Activated CD4-positive, alpha-beta T cell treated with anti-CD3 and anti-CD28 coated beads, Interleukin-10, Interleukin-2, amounts not matched to agents 100 ng/mL and 50 ng/mL, durations not matched to agents 16 hours and 8 hours (primary cell): ENCODE measurements around the gene DEPDC5.
"Not testable (repeated sequence)": the region's sequence is repeated elsewhere in the genome, so short reads cannot be mapped to it uniquely, and the experiment has no call there.

Experiments
- DNase-seq: peaks from one replicate; pipeline ENCODE4 v3.0.0-alpha.2; 2020

DEPDC5 gene

DNA sequence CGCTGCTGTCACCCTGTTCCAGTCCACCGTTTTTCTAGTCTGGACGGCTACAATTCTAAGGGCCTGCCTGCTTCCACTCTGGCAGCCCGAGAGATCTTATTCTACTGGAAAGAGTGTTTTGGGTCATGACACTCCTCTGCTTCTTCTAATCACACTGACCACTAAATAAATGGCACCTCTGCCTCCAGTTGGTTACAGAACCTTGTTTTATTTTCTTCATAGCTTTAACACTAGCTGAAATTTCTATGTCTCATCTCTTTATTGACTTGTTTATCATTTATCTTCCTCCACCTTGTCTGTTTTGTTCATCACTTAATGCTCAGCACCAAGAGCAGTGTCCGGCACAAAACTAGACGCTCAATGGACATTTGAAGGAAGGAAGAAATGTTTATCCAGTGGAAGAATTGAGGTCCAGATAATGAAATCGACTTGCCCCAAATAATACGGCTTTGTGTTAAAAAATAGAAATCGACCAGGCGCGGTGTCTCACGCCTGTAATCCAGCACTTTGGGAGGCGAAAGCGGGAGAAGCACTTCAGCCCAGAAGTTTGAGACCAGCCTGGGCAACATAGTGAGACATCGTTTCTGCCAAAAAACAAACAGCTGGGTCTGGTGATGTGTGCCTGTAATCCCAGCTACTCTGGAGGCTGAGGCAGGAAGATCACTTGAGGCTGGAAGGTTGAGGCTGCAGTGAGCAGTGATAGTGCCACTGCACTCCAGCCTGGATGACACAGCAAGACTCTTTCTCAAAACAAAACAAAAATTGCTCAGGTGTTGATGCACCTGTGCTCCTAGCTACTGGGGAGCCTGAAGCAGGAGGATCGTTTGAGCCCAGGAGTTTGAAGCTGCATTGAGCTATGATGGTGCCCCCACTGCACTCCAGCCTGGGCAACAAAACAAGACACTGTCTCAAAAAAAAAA lies 3.2 kb upstream of the DEPDC5 start:
- no peak for DNase-seq

DNA sequence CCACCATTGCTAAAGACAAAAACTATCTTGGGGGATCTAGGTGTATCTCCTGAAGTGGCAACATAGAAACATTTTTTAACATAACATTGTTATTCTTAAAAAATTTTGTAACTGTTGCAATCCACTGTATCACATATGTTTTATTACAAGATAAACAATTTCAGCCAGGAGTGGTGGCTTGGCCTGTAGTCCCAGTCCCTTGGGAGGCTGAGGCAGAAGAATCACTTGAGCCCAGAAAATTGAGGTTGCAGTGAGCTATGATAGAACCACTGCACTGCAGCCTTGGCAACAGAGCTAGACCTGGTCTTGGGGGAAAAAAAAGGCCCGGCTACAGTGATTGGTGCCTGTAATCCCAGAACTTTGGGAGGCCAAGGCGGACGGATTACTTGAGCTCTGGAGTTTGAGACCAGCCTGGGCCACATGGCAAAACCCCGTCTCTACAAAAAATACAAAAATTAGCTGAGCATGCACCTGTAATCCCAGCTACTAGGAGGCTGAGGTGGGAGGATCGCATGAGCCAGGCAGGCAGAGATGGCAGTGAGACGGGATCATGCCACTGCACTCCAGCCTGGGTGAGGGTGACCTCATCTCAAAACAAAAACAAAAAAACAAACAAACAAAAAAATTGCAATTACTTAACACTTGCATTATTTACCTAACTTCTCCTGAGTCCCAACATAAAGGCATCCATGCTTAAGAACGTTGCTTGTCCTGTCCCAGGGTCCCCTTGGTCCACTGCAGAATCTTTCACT lies 1.5 kb upstream of the DEPDC5 start:
- DNase-seq = no peak

DNA sequence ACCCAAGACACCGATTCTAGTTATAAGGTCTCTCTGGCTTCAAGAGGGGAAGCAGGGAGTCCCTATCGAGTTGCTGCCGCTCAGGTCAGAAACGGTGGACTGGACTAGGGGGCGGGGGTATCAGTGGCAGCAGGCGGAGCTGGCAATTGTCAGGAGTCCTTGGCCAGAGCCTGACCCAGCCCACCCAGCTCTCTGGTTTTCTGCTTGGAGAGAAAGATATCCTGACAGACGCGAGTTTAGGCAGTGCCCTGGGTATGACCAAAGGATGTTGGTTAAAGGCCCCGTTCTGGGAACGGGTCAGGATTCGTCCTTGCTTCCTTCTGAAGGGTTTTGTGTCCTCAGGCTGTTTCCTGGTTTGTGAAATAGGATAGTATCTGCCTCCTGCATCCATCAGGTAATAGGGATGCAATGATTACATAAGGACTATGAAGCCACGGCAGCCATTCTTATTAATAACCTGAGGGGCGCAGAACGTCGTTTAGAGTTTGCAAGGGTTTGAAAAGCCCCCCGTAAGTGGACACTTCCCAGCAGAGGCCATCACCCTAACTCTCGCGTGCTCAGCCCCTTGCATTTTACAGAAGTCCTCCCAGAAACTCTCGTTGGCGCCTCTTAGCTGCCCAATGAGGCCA lies 700 bp upstream of the DEPDC5 start:
- DNase-seq = no peak

DNA sequence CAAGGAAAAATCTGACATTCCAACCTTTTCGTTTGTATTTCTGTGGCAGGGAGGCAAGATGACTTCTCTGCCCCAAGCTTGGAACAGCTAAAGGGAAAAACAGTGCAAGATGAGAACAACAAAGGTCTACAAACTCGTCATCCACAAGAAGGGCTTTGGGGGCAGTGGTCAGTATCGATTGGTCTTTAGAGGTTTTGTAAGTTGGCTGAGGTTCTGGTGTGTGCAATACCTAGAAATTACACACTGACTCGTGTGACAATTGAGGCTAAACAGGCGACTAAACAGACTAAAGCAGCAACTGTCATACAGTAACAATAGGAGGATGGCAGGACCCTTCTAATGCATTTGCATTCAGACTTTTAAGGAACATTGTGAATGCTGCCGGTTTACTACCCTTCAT lies 994 bp downstream of the DEPDC5 start:
- no peak for DNase-seq

DNA sequence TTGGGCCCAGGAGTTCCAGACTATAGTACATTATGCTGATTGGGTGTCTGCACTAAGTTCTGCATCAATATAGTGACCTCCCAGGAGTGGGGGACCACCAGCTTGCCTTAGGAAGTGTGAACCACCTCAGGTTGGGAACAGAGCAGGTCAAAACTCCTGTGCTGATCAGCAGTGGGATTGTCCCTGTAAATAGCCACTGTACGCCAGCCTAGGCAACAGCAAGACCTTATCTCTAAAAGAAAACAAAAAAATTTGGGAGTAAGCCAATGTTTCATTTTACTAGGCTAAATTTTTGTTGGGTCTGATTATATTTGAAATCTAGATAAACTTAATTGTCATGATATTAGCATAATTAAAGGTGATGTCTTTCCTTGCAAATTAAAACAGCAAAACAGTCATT lies 3.4 kb downstream of the DEPDC5 start:
- DNase-seq = no peak

DNA sequence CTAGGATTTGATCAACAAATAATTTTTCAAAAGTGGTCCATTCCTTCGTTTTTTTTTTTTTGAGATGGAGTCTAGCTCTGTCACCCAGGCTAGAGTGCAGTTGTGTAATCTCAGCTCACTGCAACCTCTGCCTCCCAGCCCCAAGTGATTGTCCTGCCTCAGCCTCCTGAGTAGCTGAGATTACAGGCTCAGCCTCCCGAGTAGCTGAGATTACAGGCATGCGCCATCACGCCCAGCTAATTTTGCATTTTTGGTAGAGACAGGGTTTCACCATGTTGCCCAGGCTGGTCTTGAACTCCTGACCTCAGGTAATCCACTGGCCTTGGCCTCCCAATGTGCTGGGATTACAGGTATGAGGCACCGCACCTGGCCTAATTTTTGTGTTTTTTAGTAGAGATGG lies 5.0 kb downstream of the DEPDC5 start:
- DNase-seq = not testable (repeated sequence)

DNA sequence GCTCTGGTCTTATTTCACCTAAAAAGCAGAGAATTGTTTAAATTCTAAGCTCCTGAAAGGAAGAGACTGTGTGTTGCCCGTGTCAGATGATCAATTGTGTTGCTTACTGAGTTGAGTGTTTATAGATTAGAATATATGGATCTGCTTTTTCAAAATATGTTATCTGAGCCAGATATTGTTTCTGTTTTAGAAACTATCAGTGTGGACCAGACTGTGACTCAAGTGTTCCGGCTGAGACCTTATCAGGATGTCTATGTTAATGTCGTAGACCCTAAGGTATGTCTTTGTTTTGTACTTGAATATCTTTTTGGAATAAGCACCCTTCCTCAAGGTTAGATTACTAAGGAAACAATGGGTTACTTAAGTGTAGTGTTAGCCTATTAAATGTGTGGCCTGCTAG lies 11.0 kb downstream of the DEPDC5 start:
- no peak for DNase-seq

DNA sequence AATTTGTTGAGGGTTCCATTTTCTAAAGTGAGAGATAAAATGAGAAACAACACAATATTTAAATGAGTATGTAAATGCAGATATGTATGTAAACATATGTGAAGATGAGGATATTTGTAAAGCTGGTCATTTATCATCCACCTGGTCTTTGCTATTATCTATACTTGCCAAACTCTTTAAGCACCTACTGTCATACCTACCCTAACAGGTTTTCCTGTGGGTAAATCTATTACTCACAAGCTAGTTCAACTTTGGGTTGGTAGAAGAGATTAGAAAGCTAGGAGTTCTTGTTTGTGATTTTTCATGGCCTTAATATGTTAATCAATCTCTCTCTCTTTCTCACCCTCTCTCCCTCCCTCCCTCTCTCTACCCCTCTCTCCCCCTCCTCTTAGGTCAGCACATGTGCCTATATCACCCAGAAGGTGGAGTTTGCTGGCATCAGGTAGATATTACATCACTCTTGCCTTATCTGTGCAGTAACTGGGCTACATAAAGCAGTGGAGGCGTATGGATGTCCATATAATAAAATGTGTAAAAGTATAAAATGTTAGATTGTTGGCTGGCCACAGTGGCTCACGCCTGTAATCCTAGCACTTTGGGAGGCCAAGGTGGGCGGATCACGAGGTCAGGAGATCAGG lies 14.7 kb downstream of the DEPDC5 start:
- DNase-seq = peak; percentile 34

DNA sequence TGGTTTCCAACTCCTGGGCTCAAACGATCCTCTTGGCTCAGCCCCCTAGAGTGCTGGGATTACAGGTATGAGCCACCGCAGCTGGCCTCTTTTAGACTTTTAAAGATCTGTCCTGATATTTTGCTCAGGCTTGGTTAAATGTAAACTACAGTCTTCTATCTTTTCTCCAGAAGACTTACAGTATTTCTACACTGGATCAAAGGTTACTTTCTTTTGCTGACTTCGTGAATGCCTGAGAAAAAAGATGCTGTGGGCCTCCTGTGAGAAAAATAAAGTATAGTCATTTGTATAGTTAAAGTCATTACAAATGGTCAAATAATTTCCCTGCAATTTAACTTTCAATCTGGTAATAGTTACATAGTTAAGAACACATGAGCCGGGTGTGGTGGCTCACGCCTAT lies 19.6 kb downstream of the DEPDC5 start:
- no peak for DNase-seq

DNA sequence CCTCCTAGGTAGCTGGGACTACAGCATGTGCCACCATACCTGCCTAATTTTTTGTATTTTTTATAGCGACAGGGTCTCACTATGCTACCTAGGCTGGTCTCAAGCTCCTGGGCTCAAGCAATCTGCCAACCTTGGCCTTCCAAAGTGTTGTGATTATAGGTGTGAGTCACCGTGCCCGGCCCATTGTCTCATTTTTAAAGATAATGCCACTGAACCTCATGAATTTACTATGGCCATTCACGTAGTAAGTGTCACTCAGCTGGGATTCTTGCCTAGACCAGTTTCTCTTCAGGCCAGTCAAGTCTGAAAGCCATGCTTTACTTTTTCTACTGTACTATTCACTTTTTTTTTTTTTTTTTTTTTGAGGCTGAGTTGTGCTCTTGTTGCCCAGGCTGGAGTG lies 22.4 kb downstream of the DEPDC5 start:
- DNase-seq = no peak

DNA sequence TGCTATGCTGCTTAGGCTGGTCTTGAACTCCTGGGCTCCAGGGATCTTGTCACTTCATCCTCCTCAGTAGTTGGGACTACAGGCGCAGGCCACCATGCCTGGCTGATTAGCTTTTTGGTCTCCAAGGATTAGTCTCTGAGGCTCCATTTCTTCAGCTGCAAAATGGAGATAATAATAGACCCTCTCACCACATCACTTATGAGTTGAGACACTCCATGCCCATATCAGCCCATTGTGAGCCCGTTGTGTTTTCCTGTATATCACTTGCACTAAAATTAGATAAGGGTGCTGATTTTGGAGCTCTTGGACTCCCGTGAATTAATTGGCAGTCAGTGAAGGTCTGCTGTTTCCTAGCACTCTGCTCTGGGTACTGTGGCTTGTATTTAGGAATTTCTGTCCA lies 36.0 kb downstream of the DEPDC5 start:
- no peak for DNase-seq

DNA sequence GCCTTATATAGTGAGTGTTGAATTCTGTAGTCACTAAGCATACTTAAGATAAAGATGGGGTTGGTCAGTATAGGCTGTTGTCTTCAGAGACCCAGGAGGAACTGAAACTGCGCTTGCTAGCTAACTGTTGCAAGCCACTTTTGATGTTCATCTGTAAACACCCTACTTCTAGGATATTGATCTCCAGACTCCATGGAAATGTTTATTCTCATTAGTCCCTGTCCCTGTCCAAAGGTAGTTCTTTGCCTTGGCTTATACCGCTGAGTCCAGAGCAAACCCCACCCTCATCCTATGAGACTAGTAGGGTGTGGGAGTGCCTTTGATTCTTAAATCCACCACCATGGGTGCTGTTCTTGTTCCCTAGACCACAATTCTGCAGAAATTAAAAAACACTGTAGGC lies 36.4 kb downstream of the DEPDC5 start:
- no peak for DNase-seq

DNA sequence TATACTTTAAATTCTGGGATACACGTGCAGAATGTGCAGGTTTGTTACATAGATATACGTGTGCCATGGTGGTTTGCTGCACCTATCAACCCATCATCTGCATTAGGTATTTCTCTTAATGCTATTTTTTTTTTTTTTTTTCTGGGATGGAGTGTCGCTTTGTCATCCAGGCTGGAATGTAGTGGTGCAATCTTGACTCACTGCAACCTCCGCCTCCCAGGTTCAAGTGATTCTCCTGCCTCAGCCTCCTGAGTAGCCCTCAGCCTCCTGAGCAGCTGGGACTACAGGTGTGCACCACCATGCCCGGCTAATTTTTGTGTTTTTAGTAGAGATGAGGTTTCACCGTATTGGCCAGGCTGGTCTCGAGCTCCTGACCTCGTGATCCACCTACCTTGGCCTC lies 45.5 kb downstream of the DEPDC5 start:
- not testable (repeated sequence) for DNase-seq

DNA sequence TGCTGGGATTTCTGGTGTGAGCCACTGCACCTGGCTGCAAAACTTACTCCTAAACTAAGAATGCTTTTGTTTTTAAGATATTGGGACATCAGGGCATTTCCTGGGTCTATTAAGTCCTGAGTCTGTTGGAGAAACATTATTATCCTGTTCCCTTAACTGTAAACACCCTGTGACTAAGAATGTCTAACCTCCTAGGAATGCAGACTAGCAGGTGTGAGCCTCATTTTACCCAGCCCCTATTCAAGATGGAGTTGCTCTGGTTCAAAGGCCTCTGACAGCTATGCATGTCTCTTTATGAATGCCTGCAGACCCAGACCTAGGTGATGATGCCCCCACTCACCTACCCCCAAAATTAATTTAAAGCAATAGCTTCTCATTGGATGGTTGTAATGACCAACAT lies 46.2 kb downstream of the DEPDC5 start:
- DNase-seq = no peak

DNA sequence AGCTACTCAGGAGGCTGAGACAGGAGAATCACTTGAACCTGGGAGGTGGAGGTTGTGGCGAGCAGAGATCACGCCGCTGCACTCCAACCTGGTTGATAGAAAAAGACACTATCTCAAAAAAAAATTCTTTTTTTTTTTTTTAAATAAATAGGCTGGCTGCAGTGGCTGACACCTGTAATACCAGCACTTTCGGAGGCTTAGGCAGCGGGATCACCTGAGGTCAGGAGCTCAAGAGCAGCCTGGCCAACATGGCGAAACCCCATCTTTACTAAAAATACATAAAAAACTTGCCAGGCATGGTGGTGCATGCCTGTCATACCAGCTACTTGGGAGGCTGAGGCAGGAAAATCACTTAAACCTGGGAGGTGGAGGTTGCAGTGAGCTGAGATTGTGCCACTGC lies 47.0 kb downstream of the DEPDC5 start:
- not testable (repeated sequence) for DNase-seq

DNA sequence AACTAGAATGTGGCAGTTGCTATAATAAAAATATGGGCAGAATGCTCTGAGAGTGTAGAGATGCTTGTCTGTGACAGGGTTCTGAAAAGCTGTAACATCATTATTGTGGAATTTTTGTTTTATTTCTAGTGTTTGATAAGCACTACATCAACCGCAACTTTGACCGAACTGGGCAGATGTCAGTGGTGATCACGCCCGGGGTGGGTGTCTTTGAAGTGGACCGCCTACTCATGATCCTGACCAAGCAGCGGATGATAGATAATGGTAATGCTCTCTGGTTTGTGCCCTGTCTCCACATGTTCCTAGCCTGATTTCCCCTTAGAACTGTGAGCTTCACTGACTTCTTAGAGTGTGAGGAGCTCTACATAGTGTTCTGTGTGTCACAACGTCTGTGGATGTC lies 48.8 kb downstream of the DEPDC5 start:
- DNase-seq = no peak

DNA sequence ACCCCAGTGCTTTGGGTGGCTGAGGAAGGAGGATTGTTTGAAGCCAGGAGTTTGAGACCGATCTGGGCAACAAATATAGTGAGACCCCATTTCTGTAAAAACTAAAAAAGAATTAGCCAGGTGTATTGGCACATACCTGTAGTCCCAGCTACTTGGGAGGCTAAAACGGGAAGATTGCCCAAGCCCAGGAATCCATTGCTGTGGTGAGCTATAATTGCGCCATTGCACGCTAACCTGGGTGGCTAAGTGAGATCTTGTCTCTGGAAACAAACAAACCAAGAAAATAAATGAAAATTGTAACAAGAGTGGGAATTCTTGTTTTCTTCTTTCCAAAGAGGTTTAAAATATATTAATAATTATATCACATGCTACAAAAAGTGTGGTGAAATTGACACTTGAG lies 52.9 kb downstream of the DEPDC5 start:
- DNase-seq = no peak

DNA sequence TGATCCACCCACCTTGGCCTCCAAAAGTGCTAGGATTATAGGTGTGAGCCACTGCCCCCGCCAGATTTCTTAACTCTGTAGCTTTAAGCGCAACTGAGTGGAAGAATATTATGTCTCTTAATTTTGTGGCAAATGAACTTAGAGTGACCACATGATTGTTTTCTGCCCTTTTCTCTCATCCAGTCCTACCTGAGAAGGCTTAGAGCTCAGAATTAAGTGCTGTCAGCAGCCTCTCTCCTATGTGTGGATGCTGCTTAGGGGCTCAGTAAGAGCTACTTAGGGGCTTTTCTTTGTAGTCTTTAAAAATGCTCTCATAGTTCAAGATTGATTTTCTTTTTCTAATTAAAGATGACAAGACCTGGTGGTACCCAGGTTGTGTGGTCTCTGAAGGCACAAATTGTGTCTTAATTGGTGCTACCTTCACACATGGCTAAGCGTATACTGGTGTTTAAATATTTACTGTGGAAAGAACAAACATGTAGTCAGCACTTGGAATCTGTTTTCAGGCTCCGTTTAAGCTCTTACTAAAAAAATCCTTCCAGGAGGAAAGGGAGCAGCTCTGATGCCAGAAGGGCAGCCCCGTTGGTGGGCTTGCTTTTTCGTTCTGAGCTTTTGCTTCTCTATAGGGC lies 59.3 kb downstream of the DEPDC5 start:
- DNase-seq = no peak

DNA sequence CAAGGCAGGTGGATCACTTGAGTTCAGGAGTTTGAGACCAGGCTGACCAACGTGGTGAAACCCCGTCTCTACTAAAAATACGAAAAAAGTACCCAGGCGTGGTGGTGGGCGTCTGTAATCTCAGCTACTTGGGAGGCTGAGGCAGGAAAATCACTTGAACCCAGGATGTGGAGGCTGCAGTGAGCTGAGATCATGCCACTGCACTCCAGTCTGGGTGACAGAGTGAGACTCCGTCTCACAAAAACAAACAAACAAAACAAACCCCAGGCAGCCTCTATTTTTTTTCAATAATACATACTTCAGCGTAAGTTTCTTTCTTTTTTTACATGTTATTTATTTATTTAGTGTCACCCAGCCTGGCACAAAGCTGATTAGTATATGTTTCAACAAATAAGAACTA lies 60.1 kb downstream of the DEPDC5 start:
- DNase-seq = not testable (repeated sequence)

DNA sequence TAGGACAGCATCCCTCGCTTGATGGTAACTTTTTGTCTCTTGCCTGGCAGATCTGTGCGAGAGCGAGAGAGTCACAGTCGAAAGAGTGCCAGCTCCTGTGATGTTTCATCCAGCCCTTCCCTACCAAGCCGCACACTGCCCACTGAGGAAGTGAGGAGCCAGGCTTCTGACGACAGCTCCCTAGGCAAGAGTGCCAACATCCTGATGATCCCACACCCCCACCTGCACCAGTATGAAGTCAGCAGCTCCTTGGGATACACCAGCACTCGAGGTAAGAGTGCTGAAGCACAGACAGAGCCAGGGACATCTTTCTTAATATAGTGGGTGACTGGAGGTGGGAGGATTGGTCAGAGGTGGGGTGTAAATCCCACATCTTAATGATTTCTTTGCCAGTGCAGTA lies 61.1 kb downstream of the DEPDC5 start:
- no peak for DNase-seq

DNA sequence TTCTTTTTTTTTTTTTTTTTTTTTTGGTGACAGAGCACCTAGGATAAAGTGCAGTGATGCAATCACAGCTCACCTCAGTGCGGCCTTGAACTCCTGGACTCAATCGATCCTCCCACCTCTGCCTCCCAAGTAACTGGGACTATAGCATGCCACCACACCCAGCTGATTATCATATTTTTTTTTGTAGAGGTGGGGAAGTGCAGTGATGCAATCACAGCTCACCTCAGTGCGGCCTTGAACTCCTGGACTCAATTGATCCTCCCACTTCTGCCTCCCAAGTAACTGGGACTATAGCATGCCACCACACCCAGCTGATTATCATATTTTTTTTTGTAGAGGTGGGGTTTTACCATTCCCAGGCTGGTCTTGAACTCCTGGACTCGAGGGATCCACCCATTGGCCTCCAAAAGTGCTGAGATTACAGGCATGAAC lies 61.6 kb downstream of the DEPDC5 start:
- DNase-seq = not testable (repeated sequence)

DNA sequence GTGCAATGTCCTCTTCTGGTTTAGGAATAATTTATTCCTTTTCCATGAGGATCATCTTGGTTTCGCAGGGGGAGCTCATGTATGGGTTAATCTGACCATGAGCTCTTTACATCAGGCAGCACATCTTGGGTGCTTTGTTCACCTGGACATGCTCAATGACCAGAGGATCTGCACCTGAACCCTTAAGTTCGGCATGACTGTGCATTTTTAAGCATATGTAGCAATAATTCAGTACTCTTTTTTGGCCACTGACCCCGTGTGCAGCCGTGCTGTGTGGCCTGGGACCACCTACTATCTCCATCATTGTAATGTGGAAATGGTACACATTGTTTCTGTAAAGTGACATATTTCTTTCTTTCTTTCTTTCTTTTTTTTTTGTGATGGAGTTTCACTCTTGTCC lies 62.9 kb downstream of the DEPDC5 start:
- DNase-seq = no peak
